DMS53 (cell line): ENCODE results near the gene PDE4D.
A peak's percentile ranks its signal among the peaks of the same experiment; 100 is the strongest.
"Not testable (repeated sequence)": the region's sequence is repeated elsewhere in the genome, so short reads cannot be mapped to it uniquely, and the experiment has no call there.

Experiments used
- DNase-seq: peaks from one replicate; lab custom pipeline; 2025; lab: John Stamatoyannopoulos, UW

Gene PDE4D

GRCh38 chr5:59704936-59705335 lies 188.6 kb downstream of the PDE4D start:
- DNase-seq: no peak

GRCh38 chr5:59703789-59704188 lies 189.7 kb downstream of the PDE4D start:
- DNase-seq: no peak

GRCh38 chr5:59698207-59699178 lies 195.0 kb downstream of the PDE4D start:
- DNase-seq: peak; percentile 50

GRCh38 chr5:59694411-59694810 lies 199.1 kb downstream of the PDE4D start:
- no peak for DNase-seq

GRCh38 chr5:59693492-59694309 lies 199.8 kb downstream of the PDE4D start:
- no peak for DNase-seq

GRCh38 chr5:59685793-59686192 lies 207.7 kb downstream of the PDE4D start:
- DNase-seq: no peak

GRCh38 chr5:59685191-59685530 lies 208.4 kb downstream of the PDE4D start:
- no peak for DNase-seq

GRCh38 chr5:59684388-59685190 lies 208.9 kb downstream of the PDE4D start:
- DNase-seq: no peak

- no peak for DNase-seq
Observed at GRCh38 chr5:59683311-59683710, 210.2 kb downstream of the PDE4D start.

GRCh38 chr5:59682542-59682941 lies 211.0 kb downstream of the PDE4D start:
- DNase-seq: no peak

- DNase-seq: no peak
Observed at GRCh38 chr5:59678943-59679342, 214.6 kb downstream of the PDE4D start.

- DNase-seq: no peak
Observed at GRCh38 chr5:59674763-59675162, 218.8 kb downstream of the PDE4D start.

- DNase-seq: peak; percentile 78
Observed at GRCh38 chr5:59673438-59674058, 220.0 kb downstream of the PDE4D start.

- peak; percentile 44 for DNase-seq
Observed at GRCh38 chr5:59666440-59667068, 227.0 kb downstream of the PDE4D start.

- not testable (repeated sequence) for DNase-seq
Observed at GRCh38 chr5:59665832-59666203, 227.7 kb downstream of the PDE4D start.

- no peak for DNase-seq
Observed at GRCh38 chr5:59665086-59665831, 228.3 kb downstream of the PDE4D start.

GRCh38 chr5:59661954-59662615 lies 231.4 kb downstream of the PDE4D start:
- peak; percentile 83 for DNase-seq

- DNase-seq: peak; percentile 78
Observed at GRCh38 chr5:59661311-59661710, 232.2 kb downstream of the PDE4D start.

- peak; percentile 71 for DNase-seq
Observed at GRCh38 chr5:59660737-59661136, 232.8 kb downstream of the PDE4D start.
